ENCODE measurements around the gene WFIKKN2.
"Not testable (repeated sequence)": the region's sequence is repeated elsewhere in the genome, so short reads cannot be mapped to it uniquely, and the experiment has no call there.

The WFIKKN2 gene, protein sequence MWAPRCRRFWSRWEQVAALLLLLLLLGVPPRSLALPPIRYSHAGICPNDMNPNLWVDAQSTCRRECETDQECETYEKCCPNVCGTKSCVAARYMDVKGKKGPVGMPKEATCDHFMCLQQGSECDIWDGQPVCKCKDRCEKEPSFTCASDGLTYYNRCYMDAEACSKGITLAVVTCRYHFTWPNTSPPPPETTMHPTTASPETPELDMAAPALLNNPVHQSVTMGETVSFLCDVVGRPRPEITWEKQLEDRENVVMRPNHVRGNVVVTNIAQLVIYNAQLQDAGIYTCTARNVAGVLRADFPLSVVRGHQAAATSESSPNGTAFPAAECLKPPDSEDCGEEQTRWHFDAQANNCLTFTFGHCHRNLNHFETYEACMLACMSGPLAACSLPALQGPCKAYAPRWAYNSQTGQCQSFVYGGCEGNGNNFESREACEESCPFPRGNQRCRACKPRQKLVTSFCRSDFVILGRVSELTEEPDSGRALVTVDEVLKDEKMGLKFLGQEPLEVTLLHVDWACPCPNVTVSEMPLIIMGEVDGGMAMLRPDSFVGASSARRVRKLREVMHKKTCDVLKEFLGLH

DNA sequence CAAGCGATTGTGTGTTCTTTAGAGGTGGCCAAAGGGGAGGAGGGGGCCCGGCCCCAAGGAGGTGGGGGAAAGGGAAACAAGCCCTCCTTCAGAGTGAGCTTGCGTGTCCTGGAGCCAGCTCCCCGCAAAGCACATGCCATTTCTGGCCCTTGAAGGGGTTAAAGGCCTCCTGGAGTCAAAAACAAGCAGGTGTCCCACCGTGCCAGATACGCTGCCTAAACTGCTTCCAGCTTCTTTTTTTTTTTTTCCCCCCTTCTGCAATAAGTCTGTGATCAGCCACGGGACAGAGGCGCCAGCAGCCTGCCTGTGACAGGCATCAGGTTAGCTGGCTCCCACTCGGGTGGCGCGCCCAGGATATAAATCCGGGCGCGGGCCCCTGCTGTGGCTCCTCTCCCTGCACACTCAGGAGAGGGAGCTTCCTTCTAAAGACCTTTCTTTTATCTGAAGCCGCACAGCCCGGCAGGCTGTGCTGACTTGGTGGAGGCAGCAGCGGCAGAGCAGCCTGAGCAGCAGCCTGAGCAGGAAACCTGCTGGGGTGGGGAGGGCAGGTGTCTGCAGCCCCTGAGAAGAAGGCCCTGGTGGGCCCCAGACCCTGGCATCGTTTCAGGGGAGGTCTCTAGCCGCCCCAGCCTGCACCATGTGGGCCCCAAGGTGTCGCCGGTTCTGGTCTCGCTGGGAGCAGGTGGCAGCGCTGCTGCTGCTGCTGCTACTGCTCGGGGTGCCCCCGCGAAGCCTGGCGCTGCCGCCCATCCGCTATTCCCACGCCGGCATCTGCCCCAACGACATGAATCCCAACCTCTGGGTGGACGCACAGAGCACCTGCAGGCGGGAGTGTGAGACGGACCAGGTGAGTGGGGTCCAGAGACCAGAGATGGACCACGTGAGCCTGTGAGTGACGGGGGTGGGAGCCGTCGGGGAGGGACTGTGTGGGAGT lies at the start of gene WFIKKN2:
Gene WFIKKN2 (plus strand): TSS at position 286 of the 934 bp plus-strand sequence. CDS start 352 bp downstream, at position 638.
- DNase-seq: no peak

DNA sequence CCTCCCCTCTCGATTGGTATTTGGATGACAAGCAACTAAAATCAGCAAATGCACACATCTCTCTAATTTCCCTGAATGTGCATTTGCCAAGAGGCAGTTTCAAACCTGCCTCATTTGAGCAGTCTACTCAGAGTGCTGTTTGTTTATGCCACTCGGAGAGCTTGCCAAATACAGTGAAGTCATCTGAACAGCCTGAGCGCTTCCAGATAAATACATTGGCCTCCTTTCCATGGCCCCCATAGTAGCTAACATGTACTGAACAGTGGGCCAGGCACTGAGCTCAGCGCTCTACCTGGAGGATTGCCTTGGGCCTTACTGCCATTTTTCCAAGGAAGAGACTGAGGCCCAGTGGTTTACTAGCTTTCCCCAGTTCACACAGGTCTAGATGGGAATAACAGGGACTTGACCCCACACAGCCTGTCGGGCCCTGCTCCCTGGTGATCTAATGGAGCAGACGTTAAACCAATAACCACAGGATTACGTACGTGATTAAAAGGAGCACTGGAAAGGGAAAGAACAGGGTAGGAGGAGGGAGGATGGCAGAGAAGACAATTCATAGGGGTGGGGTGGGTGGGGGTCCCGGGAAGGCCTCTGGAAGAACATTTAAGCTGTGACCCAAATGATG lies 49.3 kb upstream of the WFIKKN2 start:
- DNase-seq: no peak

DNA sequence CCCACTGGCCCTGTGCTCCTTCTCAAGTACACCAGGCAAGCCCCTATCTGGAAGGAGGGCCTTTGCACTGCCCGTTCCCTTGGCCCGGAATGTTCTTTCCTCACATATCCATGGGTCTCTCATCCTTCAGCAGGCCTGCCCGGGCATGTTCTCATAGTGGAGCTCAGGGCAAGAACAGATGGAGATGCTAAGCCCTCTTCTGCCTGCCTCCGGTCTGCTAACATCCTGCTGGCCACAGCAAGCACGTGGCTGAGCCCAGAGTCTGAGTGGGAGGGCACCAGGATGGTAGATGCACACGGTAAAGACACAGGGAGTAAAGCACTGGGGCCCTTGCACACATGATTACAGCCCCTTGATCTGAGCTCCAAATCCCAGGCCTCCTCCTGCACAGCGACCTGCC lies 48.3 kb upstream of the WFIKKN2 start:
- DNase-seq: no peak

DNA sequence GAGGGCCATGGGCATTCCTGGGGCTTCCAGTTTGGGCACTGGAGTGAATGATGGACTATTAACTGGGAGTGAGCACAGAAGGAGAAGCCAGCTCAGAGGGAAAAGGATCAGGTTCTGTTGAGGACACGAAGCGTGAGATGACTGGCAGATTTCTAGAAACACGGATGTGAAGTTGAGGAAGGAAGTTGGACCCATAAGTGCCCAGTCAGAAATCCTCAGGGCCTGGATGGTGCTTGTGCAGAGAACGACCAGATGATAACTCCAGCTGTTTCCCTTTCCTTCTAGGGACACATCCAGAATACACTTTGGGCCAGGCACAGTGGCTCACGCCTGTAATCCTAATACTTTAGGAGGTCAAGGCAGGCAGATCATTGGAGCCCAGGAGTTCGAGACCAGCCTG lies 44.8 kb upstream of the WFIKKN2 start:
- DNase-seq: no peak

DNA sequence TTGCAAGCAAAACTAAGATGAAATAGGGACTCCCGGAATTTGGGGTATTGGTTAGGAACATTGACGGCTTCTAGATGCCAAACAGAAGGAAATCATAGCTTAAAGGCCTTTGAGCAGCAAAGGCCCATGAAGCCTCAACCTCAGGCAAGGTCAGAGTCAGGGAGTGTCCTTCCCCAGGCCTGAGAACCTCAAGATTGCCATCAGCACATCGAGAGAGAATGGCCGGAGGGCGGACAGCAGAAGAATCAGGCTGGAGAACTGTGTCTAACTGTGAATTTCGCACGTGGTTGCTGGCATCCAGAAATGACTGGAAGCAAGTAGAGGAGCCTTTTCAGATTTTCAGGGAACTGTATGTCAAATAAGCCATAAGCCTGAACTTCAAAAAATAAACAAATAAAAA lies 43.3 kb upstream of the WFIKKN2 start:
- no peak for DNase-seq

DNA sequence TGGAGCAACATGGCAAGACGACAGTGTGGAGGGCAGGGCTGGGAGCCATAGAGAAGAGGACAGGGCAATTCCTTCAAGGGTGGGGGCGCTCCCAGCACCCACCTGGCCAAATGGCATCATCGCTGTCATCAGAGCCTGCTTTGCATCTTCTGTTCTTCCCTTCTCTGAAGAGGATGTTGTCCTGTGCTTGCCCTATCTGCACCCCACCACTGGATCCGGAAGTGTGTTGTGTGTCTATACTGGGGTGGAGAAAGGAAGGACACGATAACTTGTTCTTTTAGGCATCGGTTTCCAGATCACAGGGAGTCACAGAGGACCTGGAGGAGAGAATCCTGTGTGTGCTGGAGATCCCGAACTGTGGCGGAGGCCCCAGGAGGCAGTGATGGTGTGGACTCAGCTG lies 42.4 kb upstream of the WFIKKN2 start:
- DNase-seq: no peak

DNA sequence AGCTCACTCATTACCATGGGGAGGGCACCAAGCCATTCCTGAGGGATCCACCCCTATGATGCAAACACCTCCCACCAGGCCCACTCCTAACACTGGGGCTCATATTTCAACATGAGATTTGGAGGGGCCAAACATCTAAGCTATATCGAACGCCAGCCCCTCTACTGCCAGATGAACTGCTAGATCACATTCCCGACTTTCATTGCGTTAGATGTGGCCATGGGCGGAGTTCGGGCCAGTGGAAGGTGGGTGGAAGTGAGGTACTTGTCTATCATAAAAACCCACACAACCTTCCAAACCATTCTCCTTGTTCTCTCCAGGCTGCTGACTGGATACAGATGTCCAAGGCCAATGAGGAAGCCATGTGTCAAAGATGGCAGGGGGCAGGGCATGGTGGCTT lies 41.0 kb upstream of the WFIKKN2 start:
- no peak for DNase-seq

DNA sequence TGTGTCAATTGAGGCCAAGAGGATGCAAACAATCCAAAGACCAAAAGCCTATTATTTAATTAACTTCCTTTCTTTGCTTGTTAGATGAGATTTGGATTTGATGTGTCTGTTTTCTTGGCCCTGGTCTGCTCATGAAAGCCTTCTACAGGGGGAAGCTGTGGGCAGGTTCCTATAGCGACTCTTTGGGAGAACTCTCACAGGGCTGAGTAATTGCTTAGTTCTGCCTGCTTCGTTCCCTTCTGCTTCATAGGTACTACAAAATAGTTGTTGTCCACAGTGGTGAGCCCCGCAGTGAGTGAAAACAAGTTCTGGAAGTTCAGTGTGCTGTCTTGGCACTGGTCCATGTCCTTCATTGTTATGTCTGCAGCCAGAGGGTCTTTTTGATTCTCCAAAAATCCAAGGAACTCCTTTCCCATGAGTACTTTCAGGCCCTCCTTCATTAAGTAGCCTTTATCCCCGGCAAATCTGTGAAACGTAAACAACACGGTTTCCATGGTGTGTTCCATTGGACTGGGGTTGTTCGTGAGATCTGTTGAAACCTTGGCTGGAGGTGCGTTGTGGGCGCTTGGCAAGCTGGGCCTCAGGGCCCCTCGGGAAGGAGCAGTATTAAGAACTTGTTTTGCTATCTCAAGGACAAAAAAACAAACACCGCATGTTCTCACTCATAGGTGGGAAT lies 38.1 kb upstream of the WFIKKN2 start:
- no peak for DNase-seq

DNA sequence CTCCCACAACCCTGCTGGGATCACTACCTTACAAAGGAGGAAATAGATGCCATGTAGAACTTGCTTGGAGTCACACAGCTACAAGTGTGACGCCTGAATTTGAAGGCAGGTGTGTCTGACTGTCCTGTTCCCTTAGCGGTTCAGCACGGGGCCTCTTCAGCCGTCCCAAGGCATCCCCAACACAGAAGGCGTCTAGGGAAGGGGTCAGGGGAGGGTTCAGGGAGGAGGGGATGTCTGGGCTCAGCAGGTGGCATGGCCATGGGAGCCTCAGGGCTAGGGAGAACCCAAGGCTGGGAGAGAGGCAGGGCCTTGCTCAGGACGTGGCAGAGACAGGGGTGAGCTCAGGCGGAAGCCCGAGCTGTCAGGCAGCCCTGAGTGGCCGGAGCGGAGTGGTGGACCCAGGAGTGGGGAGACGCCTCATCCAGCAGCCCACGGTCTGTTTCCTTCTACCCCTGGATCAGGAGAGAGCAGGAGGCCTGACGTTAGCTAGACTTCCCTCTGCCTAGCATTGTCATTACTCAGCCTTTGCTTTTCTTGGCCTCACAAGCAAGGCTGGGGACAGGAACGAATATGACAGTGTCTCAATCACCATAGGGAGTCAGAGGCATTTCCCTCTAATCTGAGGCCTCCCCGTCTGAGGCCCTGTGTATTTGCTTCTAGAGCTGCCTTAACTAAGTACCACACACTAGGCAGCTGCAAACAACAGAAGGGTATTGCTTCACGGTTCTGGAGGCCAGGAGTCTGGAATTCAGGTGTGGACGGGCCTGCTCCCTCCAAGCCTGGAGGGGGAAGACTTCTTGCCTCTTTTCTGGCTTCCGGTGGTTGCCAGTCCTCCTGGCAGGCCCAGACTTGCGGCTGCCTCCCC lies 36.7 kb upstream of the WFIKKN2 start:
- no peak for DNase-seq

DNA sequence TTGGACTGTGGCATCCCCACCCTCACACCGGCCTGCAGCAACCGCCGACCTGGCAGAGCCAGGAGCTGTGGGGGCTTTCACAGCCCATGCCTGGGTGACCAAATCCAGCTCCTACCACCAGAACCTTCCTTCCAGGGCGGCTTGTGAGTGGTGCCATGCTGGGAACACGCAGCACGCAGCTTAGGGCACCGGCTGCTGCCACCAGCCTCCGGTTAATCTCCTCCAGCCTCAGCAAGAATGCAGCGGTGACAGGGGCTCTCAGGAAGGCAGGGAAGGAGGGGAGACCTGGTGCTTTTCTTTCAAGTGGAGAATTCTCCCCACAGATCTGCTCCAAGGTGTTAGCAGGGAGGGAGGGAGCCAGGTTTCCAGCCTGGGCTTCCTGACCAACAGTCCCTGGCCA lies 35.8 kb upstream of the WFIKKN2 start:
- DNase-seq: no peak

DNA sequence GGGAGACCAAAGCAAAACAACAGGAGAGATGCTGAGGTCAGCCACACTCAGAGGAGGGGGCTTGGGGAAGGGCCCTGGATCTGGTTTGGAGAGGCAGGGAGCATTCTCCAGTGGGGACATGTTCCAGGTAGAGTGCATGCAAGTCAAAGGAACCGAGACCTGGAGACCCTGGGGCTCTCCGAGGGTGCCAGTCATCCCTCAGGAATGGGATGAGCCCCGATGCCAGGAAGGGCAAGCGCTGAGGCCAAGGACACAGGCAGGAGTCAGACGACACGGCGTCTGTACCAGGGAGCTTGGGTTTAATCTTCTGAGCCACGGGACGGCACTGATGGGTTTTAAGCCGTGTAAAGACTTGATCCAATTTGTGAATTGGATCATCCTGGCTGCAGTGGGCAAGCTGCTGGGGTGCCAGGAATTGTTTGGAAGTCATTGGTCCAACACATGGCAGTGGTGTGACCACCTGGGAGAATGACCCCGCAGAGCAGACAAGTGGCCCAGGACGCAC lies 35.1 kb upstream of the WFIKKN2 start:
- no peak for DNase-seq

DNA sequence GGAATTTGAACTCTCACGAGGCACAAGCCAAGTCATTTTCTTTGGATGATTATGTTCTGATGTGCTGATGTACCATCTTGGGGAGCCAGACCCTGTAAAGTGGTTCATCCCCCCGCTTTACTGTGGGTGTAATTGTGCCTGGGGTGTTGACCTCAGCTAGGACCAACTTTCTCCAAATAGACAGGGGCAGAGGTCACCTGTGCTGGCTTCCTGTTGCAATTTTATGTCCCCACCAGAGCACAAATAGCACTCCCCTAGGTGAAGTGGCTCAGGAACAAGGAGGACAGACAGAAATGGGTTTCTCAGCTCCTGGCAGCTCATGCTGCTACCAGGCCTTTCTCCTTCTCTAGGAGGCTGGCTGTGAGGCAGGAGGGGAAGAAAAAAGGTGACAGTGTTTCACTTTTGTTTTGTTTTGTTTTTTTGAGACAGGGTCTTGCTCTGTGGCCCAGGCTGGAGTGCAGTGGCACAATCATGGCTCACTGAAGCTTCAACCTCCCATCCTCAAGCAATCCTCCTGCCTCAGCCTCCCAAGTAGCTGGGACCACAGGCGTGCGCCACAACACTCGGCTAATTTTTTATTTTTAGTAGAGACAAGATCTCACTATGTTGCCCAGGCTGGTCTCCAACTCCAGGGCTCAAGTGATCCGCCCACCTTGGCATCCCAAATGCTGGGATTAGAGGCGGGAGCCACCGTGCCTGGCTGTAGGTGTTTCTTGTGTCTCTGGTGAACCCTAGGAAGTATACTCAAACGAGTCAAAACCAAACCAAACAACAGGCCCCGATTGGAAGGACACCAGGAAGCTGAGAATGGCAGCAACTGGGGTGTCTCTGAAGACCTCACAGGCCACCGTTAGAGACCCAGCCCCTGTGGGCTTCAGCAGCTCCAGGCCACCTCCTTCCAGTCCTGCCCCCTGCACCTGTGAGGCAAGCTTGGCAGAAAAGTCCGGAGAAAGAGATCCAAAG lies 32.5 kb upstream of the WFIKKN2 start:
- no peak for DNase-seq

DNA sequence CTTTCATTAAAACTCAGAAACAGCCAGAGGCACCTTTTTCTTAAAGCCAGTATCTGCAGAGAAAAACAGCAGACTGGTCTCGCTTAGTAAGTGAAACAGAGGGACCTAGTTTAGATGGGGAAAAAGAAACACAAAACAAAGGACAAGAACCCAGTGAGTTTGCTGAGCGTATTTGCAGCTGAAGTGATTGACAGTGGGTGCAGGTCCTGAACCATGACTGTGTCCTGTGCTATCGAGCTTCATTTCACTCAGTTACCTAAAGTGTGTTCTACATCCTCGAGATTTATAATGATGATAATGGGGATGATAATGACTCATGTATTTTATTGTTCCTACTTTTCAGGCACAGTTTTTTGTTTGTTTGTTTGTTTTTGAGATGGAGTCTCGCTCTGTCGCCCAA lies 31.7 kb upstream of the WFIKKN2 start:
- DNase-seq: no peak

DNA sequence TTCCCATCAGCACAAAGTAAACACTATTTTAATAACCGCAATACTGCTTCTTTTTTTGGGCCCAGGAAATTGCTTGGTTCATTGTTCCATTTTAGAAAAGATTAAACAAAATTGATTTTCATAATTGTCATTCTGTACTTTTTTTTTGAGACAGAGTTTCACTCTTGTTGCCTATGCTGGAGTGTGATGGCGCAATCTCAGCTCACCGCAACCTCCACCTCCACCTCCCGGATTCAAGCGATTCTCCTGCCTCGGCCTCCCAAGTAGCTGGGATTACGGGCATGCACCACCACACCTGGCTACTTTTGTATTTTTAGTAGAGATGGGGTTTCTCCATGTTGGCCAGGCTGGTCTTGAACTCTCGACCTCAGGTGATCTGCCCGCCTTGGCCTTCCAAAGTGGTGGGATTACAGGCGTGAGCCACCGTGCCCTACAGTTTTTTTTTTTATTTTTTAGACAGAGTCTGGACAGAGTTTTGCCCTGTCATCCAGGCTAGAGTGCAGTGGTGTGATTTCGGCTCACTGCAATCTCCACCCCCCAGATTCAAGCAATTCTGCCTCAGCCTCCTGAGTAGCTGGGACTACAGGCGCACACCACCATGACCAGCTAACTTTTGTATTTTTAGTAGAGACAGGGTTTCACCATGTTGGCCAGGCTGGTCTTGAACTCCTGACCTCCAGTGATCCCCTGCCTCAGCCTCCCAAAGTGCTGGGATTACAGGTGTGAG lies 30.5 kb upstream of the WFIKKN2 start:
- not testable (repeated sequence) for DNase-seq

DNA sequence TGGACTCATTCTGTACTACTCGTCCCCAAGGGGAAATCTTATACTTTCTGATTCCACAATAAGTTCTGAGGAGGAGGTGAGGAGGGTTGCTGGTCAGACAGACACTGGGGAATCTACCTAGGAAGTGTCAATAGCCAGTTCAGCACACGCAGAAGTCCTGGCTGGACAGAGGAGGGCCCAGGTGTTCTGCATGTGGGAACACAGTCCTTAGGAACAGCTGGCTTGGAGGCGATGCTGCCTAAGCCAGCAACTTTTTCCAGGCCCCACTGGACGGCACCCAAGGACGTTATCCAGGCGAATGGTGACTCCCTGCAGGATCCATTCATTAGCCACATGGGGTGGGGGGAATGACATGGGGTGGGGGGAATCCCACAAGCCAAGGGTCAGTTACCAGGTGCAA lies 29.9 kb upstream of the WFIKKN2 start:
- DNase-seq: no peak

DNA sequence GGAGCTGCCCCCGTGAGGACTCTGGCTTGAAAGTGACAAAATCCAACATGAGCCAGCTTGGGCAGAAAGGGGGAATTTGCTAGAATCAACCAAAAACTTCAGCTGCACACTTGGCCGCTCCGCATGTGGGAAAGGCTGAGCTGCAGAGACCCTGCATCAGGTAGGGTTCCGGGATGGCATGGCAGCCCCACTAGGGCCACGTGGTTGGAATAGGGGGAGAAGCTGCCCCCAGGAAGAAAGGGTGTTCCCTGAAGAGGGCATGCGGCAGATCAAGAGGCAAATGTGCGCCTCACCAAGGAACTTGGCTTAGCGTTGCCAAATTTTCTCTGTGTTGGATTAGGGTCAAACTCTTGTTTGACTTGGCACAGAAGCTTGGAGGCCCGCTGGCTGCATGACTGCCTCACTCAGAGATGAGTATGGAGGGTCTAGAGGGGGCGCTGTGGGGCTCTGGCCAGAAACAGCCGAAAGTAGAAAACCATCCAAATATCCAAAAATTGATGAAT lies 29.2 kb upstream of the WFIKKN2 start:
- DNase-seq: no peak

DNA sequence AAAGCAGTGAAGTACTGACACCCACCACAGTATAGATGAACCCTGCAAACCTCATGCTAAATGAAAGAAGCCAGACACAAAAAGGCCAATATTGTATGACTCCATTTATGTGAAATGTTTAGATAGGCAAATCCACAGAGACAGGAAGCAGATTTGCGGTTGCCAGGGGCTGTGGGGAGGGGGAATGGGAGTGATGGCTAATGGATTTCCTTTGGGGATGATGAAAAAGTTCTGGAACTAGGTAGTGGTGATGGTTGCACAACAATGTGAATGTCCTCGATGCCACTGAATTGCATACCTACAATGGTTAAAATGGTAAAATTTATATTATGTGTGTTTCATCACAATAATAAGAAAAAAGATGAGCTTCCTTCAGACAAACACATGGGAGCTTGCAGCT lies 28.4 kb upstream of the WFIKKN2 start:
- no peak for DNase-seq

DNA sequence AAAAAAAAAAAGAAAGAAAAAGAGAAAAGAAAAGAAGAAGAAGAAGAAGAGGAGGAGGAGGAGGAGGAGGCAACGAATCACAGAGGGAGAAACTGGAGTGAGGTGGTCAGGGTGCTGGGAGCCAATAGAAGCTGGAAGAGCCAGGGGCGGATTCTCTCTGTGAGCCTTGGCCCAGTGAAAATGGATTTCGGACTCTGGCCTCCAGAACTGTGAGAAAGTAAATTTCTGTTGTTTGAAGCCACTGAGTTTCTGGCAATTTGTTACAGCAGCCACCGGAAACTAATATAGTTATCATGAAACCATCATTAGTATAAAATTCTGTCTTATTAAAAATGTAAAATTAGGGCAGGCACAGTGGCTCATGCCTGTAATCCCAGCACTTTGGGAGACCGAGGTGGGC lies 27.7 kb upstream of the WFIKKN2 start:
- no peak for DNase-seq

DNA sequence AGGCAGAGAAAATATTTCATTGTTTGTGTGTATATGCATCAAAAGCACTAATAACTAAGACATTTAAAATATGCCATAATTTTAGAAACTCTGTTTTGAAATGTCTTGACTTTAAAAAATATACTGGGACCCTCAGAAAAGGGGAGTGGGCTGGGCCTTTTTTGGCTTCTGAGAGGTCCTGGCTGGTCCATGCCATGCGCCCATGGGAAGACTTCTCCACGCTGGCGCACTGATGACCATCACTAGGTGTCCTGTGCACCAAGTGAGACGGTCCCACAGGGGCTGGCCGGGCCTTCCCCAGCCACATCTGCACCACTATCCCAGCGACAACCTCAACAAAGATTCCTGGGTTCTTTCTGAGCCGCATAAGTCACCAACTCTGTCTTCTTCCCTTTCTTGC lies 27.0 kb upstream of the WFIKKN2 start:
- DNase-seq: no peak
